PFSK-1 (cell line): ENCODE data around the gene MAMLD1.

ENCODE experiments used
- FOXP2 ChIP-seq: optimal IDR thresholded peaks from 2 replicates; pipeline ENCODE3; 2011; ENCODE audit warnings: borderline replicate concordance, control low read depth, inconsistent platforms; ENCODE audit not compliant: insufficient read depth; ENCODE audit errors: extremely low read length, extremely low read depth
- POLR2AphosphoS5 ChIP-seq: IDR thresholded peaks from 2 replicates; pipeline ENCODE4 v1.6.1; 2012; ENCODE audit warnings: low read depth, mild to moderate bottlenecking, control low read depth, low read length, moderate library complexity
- REST ChIP-seq, 2 experiments: IDR thresholded peaks; 2 replicates each; pipeline versions ENCODE4 v1.6.1 to v1.8.0; 2011 to 2012; ENCODE audit warnings: low read depth in 2 of 2, low read length in 2 of 2, control low read depth in 1 of 2, inconsistent platforms in 1 of 2, mild to moderate bottlenecking in 1 of 2, moderate library complexity in 1 of 2; ENCODE audit not compliant: insufficient read depth in 1 of 2
- SIN3A ChIP-seq: IDR thresholded peaks from 2 replicates; pipeline ENCODE4 v1.6.1; 2012; ENCODE audit warnings: mild to moderate bottlenecking, low read length, moderate library complexity, borderline replicate concordance; ENCODE audit not compliant: insufficient read depth
- TAF1 ChIP-seq: IDR thresholded peaks from 2 replicates; pipeline ENCODE4 v1.6.1; 2012; ENCODE audit warnings: low read length, control low read depth, borderline replicate concordance; ENCODE audit not compliant: insufficient read depth

The MAMLD1 gene

GRCh38 chrX:150375243-150375770 lies 12.2 kb downstream of the MAMLD1 start:
- TF ChIP-seq REST (IDR thresholded peaks at IDR 0.05; ENCODE audit: insufficient read depth in 1 of 2, low read depth in 2 of 2, low read length in 2 of 2) (no peak), SIN3A (no peak), POLR2AphosphoS5 (no peak), FOXP2 (no peak), TAF1 (no peak)

- TF ChIP-seq TAF1 (no peak), SIN3A (no peak), REST (IDR thresholded peaks at IDR 0.05; ENCODE audit: insufficient read depth in 1 of 2, low read depth in 2 of 2, low read length in 2 of 2) (no peak), POLR2AphosphoS5 (no peak), FOXP2 (no peak)
These were observed 13.9 kb downstream of the MAMLD1 start for GRCh38 chrX:150377005-150377404.

- TF ChIP-seq REST (IDR thresholded peaks at IDR 0.05; ENCODE audit: insufficient read depth in 1 of 2, low read depth in 2 of 2, low read length in 2 of 2) (no peak), SIN3A (no peak), FOXP2 (no peak), TAF1 (no peak), POLR2AphosphoS5 (no peak)
These were observed 41.9 kb downstream of the MAMLD1 start for GRCh38 chrX:150405006-150405405.

- TF ChIP-seq FOXP2: no peak
- no peak for TF ChIP-seq TAF1
- TF ChIP-seq POLR2AphosphoS5: no peak
- no peak for TF ChIP-seq SIN3A
- TF ChIP-seq REST (IDR thresholded peaks at IDR 0.05; ENCODE audit: insufficient read depth in 1 of 2, low read depth in 2 of 2, low read length in 2 of 2): no peak
These were observed 42.5 kb downstream of the MAMLD1 start for GRCh38 chrX:150405576-150405975.

GRCh38 chrX:150406596-150406995 lies 43.5 kb downstream of the MAMLD1 start:
- TF ChIP-seq POLR2AphosphoS5 (no peak), REST (IDR thresholded peaks at IDR 0.05; ENCODE audit: insufficient read depth in 1 of 2, low read depth in 2 of 2, low read length in 2 of 2) (no peak), TAF1 (no peak), FOXP2 (no peak), SIN3A (no peak)
